ENCODE measurements around the gene TPPP2.
A peak's percentile ranks its signal among the peaks of the same experiment; 100 is the strongest.

TPPP2 gene

DNA sequence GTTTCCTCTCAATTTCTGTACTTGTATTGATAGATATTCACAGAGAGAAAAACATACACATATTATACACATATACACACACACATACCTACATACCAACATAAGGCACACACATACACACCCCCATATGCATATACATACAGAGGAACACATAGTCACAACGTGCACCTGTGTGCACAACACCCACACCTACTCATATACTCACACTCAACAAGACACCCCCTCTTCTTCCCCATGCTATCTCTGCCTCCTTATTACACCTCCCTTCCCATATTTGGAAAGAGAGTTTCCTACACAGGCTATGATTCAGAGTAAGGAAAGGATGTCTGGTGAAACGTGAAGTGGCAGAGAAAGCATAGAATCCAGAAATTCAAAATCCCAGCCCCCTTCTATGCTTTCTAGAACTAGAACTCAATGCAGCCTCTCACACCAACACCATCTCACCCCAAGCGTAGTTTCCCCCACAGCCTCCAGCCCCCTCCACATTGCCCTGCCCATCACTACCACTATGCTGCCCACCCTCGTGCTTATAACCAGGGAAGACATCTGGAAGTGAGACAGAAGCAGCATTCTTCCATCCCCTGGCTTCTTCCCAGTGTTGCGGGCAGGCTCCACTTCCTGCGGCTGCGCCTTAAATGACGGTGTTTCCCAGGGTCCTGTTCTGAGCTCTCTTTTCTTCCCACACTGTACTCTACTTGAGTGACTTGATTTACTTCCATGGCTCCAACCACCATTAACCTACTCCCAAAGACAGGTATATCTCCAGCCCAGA lies 30.0 kb downstream of the TPPP2 start:
- DNase-seq: no peak

DNA sequence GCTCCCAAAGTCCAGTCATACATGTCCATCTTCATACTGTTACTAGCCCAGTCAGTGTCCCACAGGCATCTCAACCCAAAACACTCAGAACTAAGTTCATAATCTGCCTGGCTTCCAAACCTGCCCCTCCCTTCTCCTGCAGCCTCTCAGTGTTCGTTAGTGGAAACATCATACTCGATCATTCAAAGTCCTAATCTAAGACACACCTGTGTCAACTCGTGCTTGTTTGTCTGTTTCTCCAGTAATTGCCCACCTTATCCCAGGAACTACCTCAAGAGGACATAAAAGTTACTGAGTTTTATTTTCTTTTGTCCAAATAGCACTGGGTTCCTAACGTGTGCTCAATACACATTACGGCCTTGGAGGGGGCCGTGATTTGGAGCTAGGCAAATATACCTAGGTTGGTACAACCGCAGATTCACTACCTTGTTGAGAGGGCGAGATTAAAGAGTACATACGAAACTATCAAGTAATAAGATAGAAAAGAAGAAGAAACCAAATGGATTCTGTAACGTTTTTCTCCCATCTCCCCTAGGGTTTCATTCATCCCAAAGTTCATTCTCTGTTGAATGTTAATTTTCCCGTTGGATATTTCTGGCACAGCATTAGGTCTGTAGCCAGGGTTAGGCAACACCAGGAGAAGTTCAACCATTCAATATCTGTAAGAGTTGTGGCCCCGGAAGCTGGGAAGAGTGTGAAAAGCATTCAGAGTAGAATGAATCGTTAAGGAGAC lies 30.8 kb downstream of the TPPP2 start:
- no peak for DNase-seq

DNA sequence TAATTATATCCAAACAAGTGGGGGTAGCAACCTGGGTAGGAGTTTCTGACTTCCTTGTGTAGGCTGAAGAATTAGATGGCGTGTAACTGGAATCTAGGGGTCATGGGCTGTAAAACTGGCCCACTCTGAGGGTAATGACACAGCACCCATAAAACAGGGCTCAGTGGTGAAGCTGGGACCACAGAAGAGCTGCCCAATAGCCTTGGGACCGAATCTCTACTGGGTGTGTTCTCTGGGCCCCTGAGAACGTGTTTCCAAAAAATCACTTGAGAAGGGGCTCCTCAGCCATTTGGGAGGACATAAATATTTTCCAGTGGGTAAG lies 31.3 kb downstream of the TPPP2 start:
- DNase-seq: no peak

DNA sequence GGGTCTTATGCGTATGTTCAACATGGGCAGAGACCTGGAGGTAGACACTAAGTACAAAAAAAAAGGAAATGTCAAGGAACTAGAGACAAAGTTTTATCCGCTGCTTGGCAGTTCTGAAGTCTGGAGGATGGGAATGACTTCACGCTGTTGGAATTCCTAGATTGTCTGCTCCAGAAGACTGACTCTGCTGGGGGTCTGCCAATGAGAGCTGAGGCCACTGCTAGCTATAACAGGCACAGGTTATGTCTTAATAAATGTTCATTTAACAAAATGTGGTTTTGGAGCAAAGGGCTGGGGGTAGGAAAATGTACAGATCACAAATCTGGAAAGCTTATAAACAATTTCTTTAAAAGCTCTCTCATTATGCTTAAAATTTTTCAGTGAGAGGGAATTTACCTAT lies 33.5 kb downstream of the TPPP2 start:
- DNase-seq: no peak

DNA sequence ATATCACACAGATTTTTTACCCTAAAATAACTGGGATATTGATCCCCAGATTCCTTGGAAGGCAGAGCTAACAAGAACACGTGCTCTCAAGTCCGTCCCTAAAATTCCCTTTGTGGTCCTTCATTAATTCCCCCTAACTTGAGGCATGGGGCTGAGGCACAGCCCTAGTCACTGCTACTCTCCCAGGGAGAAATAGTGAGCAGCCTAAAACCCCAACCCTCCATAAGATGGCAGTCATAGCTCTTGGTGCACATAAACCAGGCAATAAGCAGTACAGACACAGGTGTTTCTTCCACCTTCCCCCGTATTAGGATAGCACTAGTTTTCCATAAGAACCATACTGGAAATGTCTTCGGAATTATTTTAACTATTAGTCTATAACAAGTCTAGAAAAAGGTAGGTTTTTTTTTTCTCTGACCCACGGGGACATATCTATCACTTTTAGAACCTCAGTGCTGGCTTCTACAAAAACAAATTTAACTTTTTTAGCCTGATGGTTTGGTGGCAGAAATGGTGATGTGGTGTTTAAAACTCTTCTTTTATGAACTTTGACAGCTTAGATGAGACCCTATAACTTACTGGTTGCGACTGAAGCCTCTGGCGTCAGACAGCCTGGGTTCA lies 37.0 kb downstream of the TPPP2 start:
- no peak for DNase-seq

DNA sequence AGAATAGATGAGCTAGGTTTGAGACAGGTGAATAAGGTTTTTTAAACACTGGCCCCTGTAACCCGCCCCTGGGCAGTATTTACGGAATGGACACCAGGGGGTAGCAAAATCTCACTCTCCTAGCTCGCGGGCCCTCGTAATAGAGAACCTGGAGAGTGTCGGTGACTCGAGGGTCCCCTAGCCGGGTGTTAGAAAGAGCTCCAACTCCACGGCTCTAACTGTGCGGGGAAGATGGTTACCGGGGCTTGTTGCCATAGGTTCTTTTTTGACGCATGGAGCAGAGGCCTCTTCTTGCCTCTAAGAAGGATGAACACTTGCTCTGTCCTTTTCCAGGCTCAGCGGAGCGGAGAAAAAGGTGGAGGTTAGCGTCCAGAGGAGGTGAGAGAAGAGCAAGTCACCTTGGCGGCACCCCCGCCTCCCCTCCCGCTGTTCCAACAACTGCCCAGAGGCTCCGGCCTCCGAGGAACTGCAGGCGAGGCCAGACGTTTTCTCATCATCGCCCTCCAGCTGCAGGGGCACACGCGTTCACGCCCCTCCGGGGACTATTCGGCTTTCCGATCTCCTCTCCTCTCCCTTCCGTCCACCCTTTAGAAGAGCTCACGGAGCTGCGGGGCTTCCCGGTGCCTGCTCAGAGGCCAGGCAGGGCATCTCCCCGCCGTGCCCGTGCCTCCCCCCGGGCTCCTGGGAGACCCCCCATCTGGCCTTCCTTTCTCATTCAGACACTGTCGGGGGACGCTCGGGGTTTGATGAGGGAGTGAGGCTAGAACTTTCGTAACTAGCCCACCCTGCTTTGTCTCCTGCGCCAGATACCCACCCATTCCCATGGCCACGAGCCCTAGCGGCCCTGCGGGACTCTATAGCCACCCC lies 38.7 kb downstream of the TPPP2 start:
- peak; percentile 85 for DNase-seq

DNA sequence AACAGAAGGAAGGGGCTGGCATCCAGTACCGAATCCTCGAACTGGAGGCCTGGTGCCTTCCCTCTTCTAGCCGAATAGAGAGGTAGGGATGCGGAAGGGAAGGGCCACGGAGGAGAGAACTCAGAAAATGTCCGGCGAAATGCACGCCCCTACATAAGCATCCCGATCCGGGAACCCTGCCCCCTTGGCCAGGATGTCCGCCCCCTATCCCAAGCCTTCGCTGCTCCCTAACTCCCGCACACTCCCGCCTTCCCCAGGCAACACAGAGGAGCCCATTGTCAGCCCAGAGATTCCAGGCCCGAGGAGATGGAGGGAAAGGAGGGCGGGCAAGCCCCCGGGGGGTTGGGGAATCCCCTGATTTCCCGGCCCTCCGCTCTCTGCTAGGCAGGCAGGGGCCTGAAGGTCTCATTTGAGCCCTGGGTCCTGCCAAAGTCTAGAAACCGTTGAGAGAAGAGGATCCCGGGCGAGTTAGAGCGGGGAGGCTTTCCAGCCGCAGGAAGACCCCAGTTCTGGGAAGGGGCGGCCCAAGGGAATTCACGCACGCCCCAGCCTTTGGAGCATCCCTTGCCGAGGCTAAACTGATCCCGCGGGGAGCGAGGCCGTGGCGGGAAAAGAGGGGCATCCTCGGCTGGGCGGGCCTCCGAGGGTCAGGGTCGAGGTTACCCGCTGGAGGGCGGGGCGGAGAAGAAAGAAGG lies 39.5 kb downstream of the TPPP2 start:
- peak; percentile 50 for DNase-seq

DNA sequence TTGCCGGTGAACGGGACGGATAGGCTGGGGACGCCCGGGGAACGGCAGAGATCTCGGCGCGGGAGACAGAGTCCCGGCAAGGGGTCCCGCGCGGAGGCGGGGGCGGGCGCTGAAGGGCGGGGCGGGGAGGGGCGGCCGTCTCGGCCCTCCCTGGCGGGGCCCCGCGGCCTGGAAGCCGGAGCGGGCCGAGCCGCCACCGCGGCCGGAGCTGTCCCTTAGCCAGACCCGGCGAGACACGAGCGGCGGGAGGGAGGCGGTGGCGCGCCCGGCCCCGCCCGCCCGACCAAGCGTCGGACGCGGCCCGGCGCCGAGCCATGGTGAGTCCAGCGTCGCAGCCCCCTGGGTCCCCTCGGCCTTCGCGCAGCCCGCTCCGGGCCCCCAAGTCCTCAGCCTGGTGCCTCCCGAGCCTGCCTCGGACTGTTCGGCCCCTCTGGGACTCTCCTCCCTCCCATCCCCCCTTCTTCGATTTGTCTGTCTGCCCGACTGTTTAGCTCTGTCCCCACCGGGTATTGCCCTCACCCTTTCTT lies 40.1 kb downstream of the TPPP2 start, which contains the start of gene ARHGEF40:
TSS of gene ARHGEF40 (plus strand) at position 222 of the 527 bp plus-strand sequence. CDS start at position 315, 93 bp downstream.
- peak; percentile 50 for DNase-seq

DNA sequence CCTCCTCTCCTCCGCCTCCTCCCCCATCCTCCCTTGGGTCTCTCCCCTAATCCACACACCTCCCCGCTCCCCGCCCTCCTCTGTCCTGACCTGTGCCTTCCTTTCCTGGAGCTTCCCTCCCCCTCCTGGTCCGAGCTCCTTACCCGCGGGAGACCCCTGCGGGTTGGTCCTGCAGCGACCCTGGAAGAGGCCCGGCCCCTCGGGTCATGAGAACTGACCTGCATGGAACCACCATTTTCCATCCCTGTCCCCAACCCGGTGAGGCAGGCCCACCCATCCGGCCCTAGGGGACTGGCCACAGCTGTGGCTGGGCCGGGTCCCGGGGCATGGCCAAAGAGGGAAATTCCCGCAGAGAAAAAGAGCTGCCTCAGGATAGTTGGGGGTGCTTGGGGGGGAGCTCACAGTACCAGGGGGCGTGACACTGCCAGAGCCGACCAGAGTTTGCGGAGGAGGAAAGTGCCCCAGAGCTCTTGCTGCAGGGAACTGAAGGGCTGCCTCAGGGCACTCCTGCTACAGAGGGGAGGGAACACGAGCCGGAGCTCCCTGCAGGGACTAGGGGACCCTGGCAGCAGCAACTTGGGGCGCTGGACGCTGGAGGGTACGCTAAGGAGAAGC lies 40.7 kb downstream of the TPPP2 start:
- DNase-seq: no peak

DNA sequence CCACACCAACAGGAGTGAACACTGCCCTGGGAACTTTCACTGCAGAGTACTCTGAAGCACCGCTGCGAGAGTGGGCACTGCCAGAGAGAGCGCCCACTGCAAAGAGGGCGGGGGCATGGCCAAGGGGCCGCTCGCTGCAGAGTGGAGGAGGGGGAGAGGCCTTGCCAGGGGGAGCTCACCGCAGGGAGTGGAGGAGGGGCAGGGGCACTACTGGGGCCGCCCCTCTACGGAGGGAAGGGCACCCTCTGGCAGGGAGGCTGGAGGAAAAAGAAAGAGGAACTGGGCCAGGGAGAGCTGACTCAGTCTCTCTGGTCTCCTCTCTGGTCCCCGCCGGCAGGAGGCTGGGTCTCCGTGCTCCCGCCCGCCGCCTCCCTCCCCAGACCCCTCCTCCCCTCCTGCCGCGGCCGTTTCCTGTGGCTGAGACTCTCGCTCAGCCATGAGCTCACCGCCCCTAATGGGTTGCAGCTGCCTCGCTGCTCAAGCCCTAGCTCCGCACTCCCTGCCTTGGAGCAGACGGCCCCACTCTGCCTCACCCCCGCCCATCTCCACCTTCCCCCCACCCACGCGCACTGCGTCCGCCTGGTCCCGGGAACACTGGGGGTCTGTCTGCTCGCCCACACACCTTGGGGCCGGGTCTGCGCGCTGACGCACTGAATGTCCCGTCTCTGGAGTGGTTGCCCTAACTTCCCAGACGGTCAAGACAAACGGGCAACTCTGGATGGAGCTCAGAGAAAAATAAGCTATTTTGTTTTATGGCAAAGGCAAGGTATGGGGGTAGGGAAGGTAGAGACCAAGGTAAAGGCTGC lies 41.4 kb downstream of the TPPP2 start:
- DNase-seq: peak; percentile 69

DNA sequence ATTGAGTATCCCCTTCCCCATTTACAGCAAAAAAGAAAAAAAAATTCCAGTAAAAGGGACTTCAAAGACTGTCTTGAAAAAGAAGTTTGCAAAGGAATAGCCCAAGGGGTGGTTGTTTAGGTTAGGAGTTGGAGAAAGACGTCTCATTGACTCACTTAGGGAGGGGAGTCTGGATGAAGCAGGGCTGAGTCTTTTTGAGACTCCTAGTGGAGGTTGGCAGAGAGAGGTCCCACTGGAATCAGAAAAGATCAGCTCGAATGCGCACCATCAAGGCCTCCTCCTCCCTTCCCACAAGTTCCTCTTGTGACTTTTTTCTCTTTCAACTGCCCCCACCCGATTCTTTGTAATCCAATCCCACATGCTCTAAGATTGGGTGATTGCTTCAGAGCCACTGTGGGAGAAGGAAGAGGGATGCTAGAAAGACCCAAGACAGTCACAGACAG lies 42.0 kb downstream of the TPPP2 start:
- DNase-seq: no peak

DNA sequence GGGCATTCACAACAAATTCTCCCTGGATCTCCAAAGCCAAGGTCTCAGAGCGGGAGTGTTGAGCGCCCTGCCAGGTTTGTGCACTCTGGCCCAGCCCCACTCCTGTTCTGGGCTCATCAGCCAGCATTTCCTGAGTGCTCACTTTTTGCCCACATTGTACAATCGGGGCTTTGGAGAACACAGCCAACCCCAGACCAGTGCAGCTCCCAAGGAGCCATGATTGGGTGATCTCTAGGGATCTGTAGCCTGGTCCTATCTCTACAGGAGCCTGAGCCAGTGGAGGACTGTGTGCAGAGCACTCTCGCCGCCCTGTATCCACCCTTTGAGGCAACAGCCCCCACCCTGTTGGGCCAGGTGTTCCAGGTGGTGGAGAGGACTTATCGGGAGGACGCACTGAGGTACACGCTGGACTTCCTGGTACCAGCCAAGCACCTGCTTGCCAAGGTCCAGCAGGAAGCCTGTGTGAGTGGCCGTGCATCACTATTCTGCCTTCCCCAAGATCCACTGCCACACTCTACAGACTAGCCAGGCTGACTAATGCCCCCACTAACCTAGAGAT lies 42.8 kb downstream of the TPPP2 start:
- DNase-seq: no peak

DNA sequence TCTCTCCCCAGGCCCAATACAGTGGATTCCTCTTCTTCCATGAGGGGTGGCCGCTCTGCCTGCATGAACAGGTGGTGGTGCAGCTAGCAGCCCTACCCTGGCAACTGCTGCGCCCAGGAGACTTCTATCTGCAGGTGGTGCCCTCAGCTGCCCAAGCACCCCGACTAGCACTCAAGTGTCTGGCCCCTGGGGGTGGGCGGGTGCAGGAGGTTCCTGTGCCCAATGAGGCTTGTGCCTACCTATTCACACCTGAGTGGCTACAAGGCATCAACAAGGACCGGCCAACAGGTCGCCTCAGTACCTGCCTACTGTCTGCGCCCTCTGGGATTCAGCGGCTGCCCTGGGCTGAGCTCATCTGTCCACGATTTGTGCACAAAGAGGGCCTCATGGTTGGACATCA lies 43.9 kb downstream of the TPPP2 start:
- no peak for DNase-seq

DNA sequence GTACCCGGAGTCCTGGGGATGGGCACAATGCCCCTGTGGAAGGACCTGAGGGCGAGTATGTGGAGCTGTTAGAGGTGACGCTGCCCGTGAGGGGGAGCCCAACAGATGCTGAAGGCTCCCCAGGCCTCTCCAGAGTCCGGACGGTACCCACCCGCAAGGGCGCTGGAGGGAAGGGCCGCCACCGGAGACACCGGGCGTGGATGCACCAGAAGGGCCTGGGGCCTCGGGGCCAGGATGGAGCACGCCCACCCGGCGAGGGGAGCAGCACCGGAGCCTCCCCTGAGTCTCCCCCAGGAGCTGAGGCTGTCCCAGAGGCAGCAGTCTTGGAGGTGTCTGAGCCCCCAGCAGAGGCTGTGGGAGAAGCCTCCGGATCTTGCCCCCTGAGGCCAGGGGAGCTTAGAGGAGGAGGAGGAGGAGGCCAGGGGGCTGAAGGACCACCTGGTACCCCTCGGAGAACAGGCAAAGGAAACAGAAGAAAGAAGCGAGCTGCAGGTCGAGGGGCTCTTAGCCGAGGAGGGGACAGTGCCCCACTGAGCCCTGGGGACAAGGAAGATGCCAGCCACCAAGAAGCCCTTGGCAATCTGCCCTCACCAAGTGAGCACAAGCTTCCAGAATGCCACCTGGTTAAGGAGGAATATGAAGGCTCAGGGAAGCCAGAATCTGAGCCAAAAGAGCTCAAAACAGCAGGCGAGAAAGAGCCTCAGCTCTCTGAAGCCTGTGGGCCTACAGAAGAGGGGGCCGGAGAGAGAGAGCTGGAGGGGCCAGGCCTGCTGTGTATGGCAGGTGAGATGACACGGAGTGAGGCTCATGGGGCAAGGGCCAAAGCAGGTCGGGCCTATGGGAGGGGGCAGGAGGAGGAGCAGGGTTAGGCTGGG lies 44.6 kb downstream of the TPPP2 start:
- DNase-seq: no peak

DNA sequence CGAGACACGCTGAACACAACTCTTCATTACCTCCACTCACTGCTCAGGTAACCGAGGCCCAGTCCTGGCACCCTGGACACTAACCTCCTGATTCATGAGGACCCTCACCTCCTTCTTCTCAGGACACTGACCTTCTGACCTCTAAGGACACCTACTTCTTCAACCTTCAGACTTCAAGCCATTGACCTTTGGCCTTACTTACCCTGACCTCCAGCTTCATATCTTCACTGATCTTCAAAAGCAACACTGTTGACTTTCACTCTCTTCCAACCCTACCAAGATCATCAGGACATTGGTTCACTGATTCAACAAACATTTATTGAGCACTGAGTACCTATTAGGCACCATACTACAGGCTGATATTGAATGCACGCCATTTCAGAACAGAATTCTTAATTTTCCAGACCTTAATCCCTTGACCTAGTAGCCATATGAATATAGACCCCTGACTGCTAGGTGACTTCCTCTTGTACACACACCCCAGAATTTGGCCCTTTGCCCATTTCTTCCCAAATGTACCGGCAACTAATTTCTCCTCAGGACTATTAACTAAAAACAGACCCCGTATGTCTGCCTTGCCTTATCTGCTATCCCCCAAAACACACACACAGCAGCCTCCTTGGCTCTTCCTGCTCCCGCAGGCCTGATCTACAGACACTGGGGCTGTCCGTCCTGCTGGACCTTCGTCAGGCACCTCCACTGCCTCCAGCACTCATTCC lies 45.9 kb downstream of the TPPP2 start:
- DNase-seq: no peak

DNA sequence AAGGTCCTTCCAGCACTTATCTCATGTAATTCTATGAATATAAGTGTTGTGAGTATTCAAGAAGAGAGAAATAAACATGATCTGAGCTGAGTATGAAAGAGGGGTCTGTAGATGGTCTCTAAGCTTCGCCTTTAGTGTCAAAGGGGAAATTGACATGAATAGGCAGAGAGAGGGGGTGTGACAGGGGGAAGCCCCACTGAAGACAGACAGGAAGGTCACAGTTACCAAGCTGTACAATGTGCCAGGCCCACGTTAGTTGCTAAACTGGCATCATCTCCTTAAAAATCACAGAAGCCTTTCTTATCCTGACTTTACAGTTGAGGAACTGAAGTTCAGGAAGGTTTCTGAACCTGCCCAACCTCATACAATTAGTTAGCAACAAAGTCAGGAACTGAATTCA lies 47.7 kb downstream of the TPPP2 start:
- DNase-seq: no peak

DNA sequence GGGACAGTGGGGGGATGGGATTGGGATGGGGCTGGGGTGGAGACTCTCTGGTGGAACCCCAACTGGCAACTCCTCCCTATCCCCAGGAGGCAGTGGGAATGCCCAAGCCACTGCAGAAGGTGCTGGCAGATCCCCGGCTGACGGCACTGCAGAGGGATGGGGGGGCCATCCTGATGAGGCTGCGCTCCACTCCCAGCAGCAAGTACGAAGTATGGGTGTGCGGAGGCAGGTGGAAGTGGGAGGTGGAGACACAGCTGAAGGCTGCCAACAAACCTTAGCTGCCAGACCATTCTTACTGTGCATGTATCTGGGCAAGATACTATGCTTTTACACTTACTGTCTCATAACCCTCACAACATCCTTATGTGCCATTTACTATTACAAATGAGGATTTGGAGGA lies 48.3 kb downstream of the TPPP2 start:
- DNase-seq: no peak

DNA sequence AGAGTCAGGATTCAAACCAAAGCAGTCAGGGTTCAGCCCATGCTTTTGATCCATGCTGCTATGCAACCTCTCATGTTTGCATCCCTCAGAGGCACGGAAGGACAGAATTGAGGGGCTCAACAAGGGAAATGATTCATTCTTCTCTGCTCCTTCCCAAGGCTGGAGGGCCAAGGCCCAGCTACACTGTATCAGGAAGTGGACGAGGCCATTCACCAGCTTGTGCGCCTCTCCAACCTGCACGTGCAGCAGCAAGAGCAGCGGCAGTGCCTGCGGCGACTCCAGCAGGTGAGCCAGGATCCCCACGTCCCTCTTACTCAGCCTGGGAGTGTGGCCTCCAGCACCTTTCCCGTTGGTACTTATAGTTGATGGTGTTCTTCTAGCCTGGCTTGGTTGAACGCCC lies 48.7 kb downstream of the TPPP2 start:
- DNase-seq: no peak
